Loucy (cell line): ENCODE results near the gene CLEC9A.

Experiments used
- H2AFZ ChIP-seq: fragments of 200-600 bp; sonication (generic); 2 replicates; pipeline ENCODE4 v1.6.0; 2016; ENCODE audit warnings: antibody characterized with exemption, mild to moderate bottlenecking, low read length, moderate library complexity
- H3F3A ChIP-seq: fragments of 200-600 bp; 2 replicates; pipeline ENCODE4 v1.6.0; 2016; ENCODE audit warnings: antibody characterized with exemption, low read depth, mild to moderate bottlenecking
- H3K27me3 ChIP-seq: fragments of 200-600 bp; sonication (generic); 2 replicates; pipeline ENCODE4 v1.6.1; 2014; ENCODE audit warnings: low read length, mild to moderate bottlenecking; ENCODE audit not compliant: insufficient read depth, poor library complexity, severe bottlenecking
- H3K36me3 ChIP-seq: fragments of 200-600 bp; sonication (generic); 2 replicates; pipeline ENCODE4 v1.6.1; 2016; ENCODE audit warnings: low read length; ENCODE audit not compliant: insufficient read depth
- H3K4me1 ChIP-seq: fragments of 200-600 bp; sonication (generic); 2 replicates; pipeline ENCODE4 v1.5.1; 2014; ENCODE audit warnings: low read length, mild to moderate bottlenecking; ENCODE audit not compliant: insufficient read depth, poor library complexity, severe bottlenecking
- H3K4me2 ChIP-seq: fragments of 200-600 bp; sonication (generic); 2 replicates; pipeline ENCODE4 v1.6.0; 2014; ENCODE audit warnings: antibody characterized with exemption, low read length, low read depth, mild to moderate bottlenecking; ENCODE audit not compliant: poor library complexity, severe bottlenecking
- H3K4me3 ChIP-seq: fragments of 200-600 bp; sonication (generic); 2 replicates; pipeline ENCODE4 v1.5.1; 2014; ENCODE audit warnings: low read length, mild to moderate bottlenecking, mixed read lengths; ENCODE audit not compliant: poor library complexity, severe bottlenecking
- H3K79me2 ChIP-seq: fragments of 200-600 bp; sonication (generic); 2 replicates; pipeline ENCODE4 v1.6.1; 2014; ENCODE audit warnings: low read length; ENCODE audit not compliant: insufficient read depth
- H3K9ac ChIP-seq: fragments of 200-600 bp; sonication (generic); 2 replicates; pipeline ENCODE4 v1.6.0; 2014; ENCODE audit warnings: mild to moderate bottlenecking, low read depth, low read length, moderate library complexity; ENCODE audit not compliant: poor library complexity, severe bottlenecking
- H3K9me2 ChIP-seq: fragments of 200-600 bp; sonication (generic); replicated peaks from 2 replicates; pipeline ENCODE4 v1.6.1; 2016; ENCODE audit warnings: low read depth, low read length, mixed read lengths
- H3K9me3 ChIP-seq: fragments of 200-600 bp; sonication (generic); 2 replicates; pipeline ENCODE4 v1.6.1; 2014; ENCODE audit warnings: mild to moderate bottlenecking, antibody characterized with exemption, low read length, low read depth; ENCODE audit not compliant: insufficient read depth
- H4K20me1 ChIP-seq: fragments of 200-600 bp; sonication (generic); 2 replicates; pipeline ENCODE4 v1.6.0; 2014; ENCODE audit warnings: antibody characterized with exemption, low read length, mild to moderate bottlenecking; ENCODE audit not compliant: insufficient read depth, poor library complexity, severe bottlenecking
- CTCF ChIP-seq: fragments of 200-600 bp; sonication (generic); conservative IDR thresholded peaks from 2 replicates; pipeline ENCODE4 v1.5.1; 2014; ENCODE audit warnings: mild to moderate bottlenecking, antibody characterized with exemption, low read length
- EZH2phosphoT487 ChIP-seq: fragments of 200-600 bp; IDR thresholded peaks from 2 replicates; pipeline ENCODE4 v1.6.1; 2018; ENCODE audit warnings: antibody characterized with exemption, mild to moderate bottlenecking, moderate library complexity, borderline replicate concordance

The CLEC9A gene

GRCh38 chr12:10115311-10115710 is 84.8 kb downstream of the CLEC9A start:
- Histone ChIP-seq H3K36me3 (no peaks in the 10 kb centered on the region), H2AFZ (no peak overlapping the region), H3K79me2 (no peaks in the 10 kb centered on the region), H3K9ac (no peak overlapping the region), H3F3A (no peaks in the 10 kb centered on the region), H4K20me1 (no peaks in the 10 kb centered on the region), H3K27me3 (no peaks in the 10 kb centered on the region), H3K4me2 (no peak overlapping the region), H3K9me2 (no peaks in the 10 kb centered on the region), H3K9me3 (no peaks in the 10 kb centered on the region), H3K4me3 (no peak overlapping the region), H3K4me1 (no peaks in the 10 kb centered on the region)
- TF ChIP-seq CTCF (no peak), EZH2phosphoT487 (no peak)
